ENCODE data around the gene OR14J1. TPM values are rescaled to one million over a fixed set of nuclear protein-coding genes. Genes with fewer than 3 reads are reported as not detected.
A peak's percentile ranks its signal among the peaks of the same experiment; 100 is the strongest.

OR14J1 gene, protein sequence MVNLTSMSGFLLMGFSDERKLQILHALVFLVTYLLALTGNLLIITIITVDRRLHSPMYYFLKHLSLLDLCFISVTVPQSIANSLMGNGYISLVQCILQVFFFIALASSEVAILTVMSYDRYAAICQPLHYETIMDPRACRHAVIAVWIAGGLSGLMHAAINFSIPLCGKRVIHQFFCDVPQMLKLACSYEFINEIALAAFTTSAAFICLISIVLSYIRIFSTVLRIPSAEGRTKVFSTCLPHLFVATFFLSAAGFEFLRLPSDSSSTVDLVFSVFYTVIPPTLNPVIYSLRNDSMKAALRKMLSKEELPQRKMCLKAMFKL
- polyA plus RNA-seq (2013): not detected in 2 replicates

DNA sequence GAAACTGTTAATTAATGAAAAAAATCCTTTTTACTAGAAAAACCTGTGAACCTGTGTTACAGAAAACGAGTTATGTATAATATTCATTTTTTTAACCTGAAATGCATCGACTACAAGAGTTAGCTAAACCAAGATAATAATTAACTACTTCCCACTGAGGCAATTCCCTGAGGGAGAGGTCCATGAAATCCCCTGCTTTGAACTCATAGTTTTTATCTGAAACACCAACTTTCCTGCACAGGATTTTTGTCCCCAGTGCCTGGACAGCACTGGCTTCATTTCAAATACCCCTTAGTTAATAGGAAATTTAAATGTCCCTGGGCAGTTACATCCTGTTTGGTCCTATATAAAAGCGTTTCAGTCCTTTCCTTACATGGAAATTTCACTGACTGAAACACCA, at the start of gene OR14J1:
Gene OR14J1, plus strand, starts transcription at position 386 of the 400 bp plus-strand sequence. CDS start 4,989 bp downstream, outside the sequence.
- Histone ChIP-seq H3K9me3 (ENCODE audit: insufficient read depth, low read depth, low read length) (no peaks in the 10 kb centered on the region), H4K91ac (ENCODE audit: low read depth, low read length) (no peak within 1 kb of the TSS), H3K4me3 (ENCODE audit: low read depth, low read length) (no peak within 1 kb of the TSS), H3K18ac (ENCODE audit: low read length) (no peak within 1 kb of the TSS), H2BK12ac (ENCODE audit: low read length) (no peak within 1 kb of the TSS), H3K79me1 (ENCODE audit: low read length) (no peaks in the 10 kb centered on the region), H3K27ac (ENCODE audit: low read depth, low read length) (no peak within 1 kb of the TSS), H3K79me2 (ENCODE audit: control insufficient read depth, insufficient read depth, low read length, poor library complexity) (no peaks in the 10 kb centered on the region), H2BK5ac (ENCODE audit: low read depth, low read length, poor library complexity) (no peak within 1 kb of the TSS), H2AFZ (ENCODE audit: insufficient read depth, low read length, poor library complexity) (no peak within 1 kb of the TSS), H3K14ac (ENCODE audit: low read length) (no peak within 1 kb of the TSS), H3K27me3 (ENCODE audit: insufficient read depth, low read length) (no peaks in the 10 kb centered on the region), H2AK5ac (ENCODE audit: low read length) (no peak within 1 kb of the TSS), H3K36me3 (ENCODE audit: control insufficient read depth in 1 of 2, insufficient read depth in 2 of 2, low read length in 2 of 2) (no peaks in the 10 kb centered on the region), H4K8ac (ENCODE audit: low read depth, low read length) (no peak within 1 kb of the TSS), H3K4me2 (ENCODE audit: low read length) (no peak within 1 kb of the TSS), H3K9ac (ENCODE audit: low read length) (no peak within 1 kb of the TSS), H3K4ac (ENCODE audit: low read depth, low read length) (no peak within 1 kb of the TSS), H4K12ac (ENCODE audit: low read depth, low read length) (no peak within 1 kb of the TSS), H2BK120ac (ENCODE audit: insufficient read depth, low read length, poor library complexity) (no peak within 1 kb of the TSS), H3K23ac (ENCODE audit: low read length) (no peak within 1 kb of the TSS), H3K4me1 (ENCODE audit: control insufficient read depth in 1 of 2, insufficient read depth in 2 of 2, low read length in 2 of 2) (no peaks in the 10 kb centered on the region)
- WGBS (ENCODE audit: extremely low coverage, insufficient coverage, insufficient read length): no CpG with 5 or more reads among the region's 3 CpGs
- DNase-seq: no peak

GRCh38 chr6:29251736-29252135, 49.8 kb upstream of the OR14J1 start:
- Histone ChIP-seq H2BK12ac (ENCODE audit: low read length) (no peak overlapping the region), H2AK5ac (ENCODE audit: low read length) (no peak overlapping the region), H3K4ac (ENCODE audit: low read depth, low read length) (no peak overlapping the region), H3K79me2 (ENCODE audit: control insufficient read depth, insufficient read depth, low read length, poor library complexity) (no peaks in the 10 kb centered on the region), H4K8ac (ENCODE audit: low read depth, low read length) (no peak overlapping the region), H3K27me3 (ENCODE audit: insufficient read depth, low read length) (no peaks in the 10 kb centered on the region), H3K23ac (ENCODE audit: low read length) (no peak overlapping the region), H3K9ac (ENCODE audit: low read length) (no peak overlapping the region), H2BK120ac (ENCODE audit: insufficient read depth, low read length, poor library complexity) (no peak overlapping the region), H3K4me2 (ENCODE audit: low read length) (no peak overlapping the region), H4K12ac (ENCODE audit: low read depth, low read length) (no peak overlapping the region), H3K4me1 (ENCODE audit: control insufficient read depth in 1 of 2, insufficient read depth in 2 of 2, low read length in 2 of 2) (peaks cover 0 to 2% of the 10 kb centered on the region in 2 experiments), H3K14ac (ENCODE audit: low read length) (no peak overlapping the region), H3K36me3 (ENCODE audit: control insufficient read depth in 1 of 2, insufficient read depth in 2 of 2, low read length in 2 of 2) (no peaks in the 10 kb centered on the region), H3K9me3 (ENCODE audit: insufficient read depth, low read depth, low read length) (peaks cover 3% of the 10 kb centered on the region), H3K79me1 (ENCODE audit: low read length) (no peaks in the 10 kb centered on the region), H2AFZ (ENCODE audit: insufficient read depth, low read length, poor library complexity) (no peak overlapping the region), H4K91ac (ENCODE audit: low read depth, low read length) (no peak overlapping the region), H3K27ac (ENCODE audit: low read depth, low read length) (no peak overlapping the region), H3K18ac (ENCODE audit: low read length) (no peak overlapping the region), H2BK5ac (ENCODE audit: low read depth, low read length, poor library complexity) (no peak overlapping the region), H3K4me3 (ENCODE audit: low read depth, low read length) (peak overlapping the region; percentile 40)
- WGBS (ENCODE audit: extremely low coverage, insufficient coverage, insufficient read length): no CpG with 5 or more reads among the region's 9 CpGs
- DNase-seq: no peak

GRCh38 chr6:29255530-29255929, 46.0 kb upstream of the OR14J1 start:
- Histone ChIP-seq H2AK5ac (ENCODE audit: low read length) (no peak overlapping the region), H3K9me3 (ENCODE audit: insufficient read depth, low read depth, low read length) (peaks cover 3% of the 10 kb centered on the region), H3K79me1 (ENCODE audit: low read length) (no peaks in the 10 kb centered on the region), H3K14ac (ENCODE audit: low read length) (no peak overlapping the region), H2BK5ac (ENCODE audit: low read depth, low read length, poor library complexity) (no peak overlapping the region), H3K4me1 (ENCODE audit: control insufficient read depth in 1 of 2, insufficient read depth in 2 of 2, low read length in 2 of 2) (no peaks in the 10 kb centered on the region), H3K79me2 (ENCODE audit: control insufficient read depth, insufficient read depth, low read length, poor library complexity) (no peaks in the 10 kb centered on the region), H2AFZ (ENCODE audit: insufficient read depth, low read length, poor library complexity) (no peak overlapping the region), H4K8ac (ENCODE audit: low read depth, low read length) (no peak overlapping the region), H2BK120ac (ENCODE audit: insufficient read depth, low read length, poor library complexity) (no peak overlapping the region), H3K27ac (ENCODE audit: low read depth, low read length) (no peak overlapping the region), H3K4me2 (ENCODE audit: low read length) (no peak overlapping the region), H4K12ac (ENCODE audit: low read depth, low read length) (no peak overlapping the region), H3K27me3 (ENCODE audit: insufficient read depth, low read length) (no peaks in the 10 kb centered on the region), H2BK12ac (ENCODE audit: low read length) (no peak overlapping the region), H3K9ac (ENCODE audit: low read length) (no peak overlapping the region), H3K4ac (ENCODE audit: low read depth, low read length) (no peak overlapping the region), H3K18ac (ENCODE audit: low read length) (no peak overlapping the region), H4K91ac (ENCODE audit: low read depth, low read length) (no peak overlapping the region), H3K4me3 (ENCODE audit: low read depth, low read length) (no peak overlapping the region), H3K36me3 (ENCODE audit: control insufficient read depth in 1 of 2, insufficient read depth in 2 of 2, low read length in 2 of 2) (no peaks in the 10 kb centered on the region), H3K23ac (ENCODE audit: low read length) (no peak overlapping the region)
- WGBS (ENCODE audit: extremely low coverage, insufficient coverage, insufficient read length): no CpG with 5 or more reads among the region's 2 CpGs
- DNase-seq: no peak

DNA sequence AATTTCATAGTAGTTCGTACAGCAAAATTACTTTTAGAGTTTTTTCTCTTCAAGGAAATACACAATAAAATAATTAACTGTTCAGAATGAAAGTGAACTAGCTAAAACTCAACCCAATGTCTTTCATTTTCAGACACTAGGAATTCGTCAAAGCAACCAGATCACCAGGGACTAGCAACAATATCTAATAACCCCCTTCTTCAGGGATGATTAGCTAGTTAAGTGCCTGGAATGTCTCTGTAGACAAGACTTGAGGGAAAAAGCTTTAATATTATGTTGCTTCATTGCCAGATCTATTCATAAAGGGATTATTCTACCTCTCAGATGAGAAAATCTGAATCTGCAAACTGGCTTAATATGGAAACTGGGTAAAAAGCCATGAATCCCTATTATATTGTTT, 41.8 kb upstream of the OR14J1 start:
- Histone ChIP-seq H3K9ac (ENCODE audit: low read length) (no peak overlapping the region), H3K23ac (ENCODE audit: low read length) (no peak overlapping the region), H3K18ac (ENCODE audit: low read length) (no peak overlapping the region), H3K4ac (ENCODE audit: low read depth, low read length) (no peak overlapping the region), H3K9me3 (ENCODE audit: insufficient read depth, low read depth, low read length) (no peaks in the 10 kb centered on the region), H2BK12ac (ENCODE audit: low read length) (no peak overlapping the region), H2BK120ac (ENCODE audit: insufficient read depth, low read length, poor library complexity) (no peak overlapping the region), H3K4me2 (ENCODE audit: low read length) (no peak overlapping the region), H4K12ac (ENCODE audit: low read depth, low read length) (no peak overlapping the region), H2AK5ac (ENCODE audit: low read length) (no peak overlapping the region), H3K4me1 (ENCODE audit: control insufficient read depth in 1 of 2, insufficient read depth in 2 of 2, low read length in 2 of 2) (no peaks in the 10 kb centered on the region), H3K36me3 (ENCODE audit: control insufficient read depth in 1 of 2, insufficient read depth in 2 of 2, low read length in 2 of 2) (no peaks in the 10 kb centered on the region), H3K4me3 (ENCODE audit: low read depth, low read length) (no peak overlapping the region), H2BK5ac (ENCODE audit: low read depth, low read length, poor library complexity) (no peak overlapping the region), H4K8ac (ENCODE audit: low read depth, low read length) (no peak overlapping the region), H3K27me3 (ENCODE audit: insufficient read depth, low read length) (no peaks in the 10 kb centered on the region), H3K14ac (ENCODE audit: low read length) (no peak overlapping the region), H3K27ac (ENCODE audit: low read depth, low read length) (no peak overlapping the region), H4K91ac (ENCODE audit: low read depth, low read length) (no peak overlapping the region), H2AFZ (ENCODE audit: insufficient read depth, low read length, poor library complexity) (no peak overlapping the region), H3K79me1 (ENCODE audit: low read length) (no peaks in the 10 kb centered on the region), H3K79me2 (ENCODE audit: control insufficient read depth, insufficient read depth, low read length, poor library complexity) (no peaks in the 10 kb centered on the region)
- no peak for DNase-seq
- no CpG with 5 or more reads among the region's 2 CpGs for WGBS (ENCODE audit: extremely low coverage, insufficient coverage, insufficient read length)
